MM.1S (cell line): ENCODE results near the gene HRG.

Experiments
- EZH2phosphoT487 ChIP-seq: fragments of 300-600 bp; sonication (generic); IDR thresholded peaks from 2 replicates; pipeline ENCODE4 v1.6.1; 2018; ENCODE audit warnings: antibody characterized with exemption, low read length
- TF ChIP-seq, protein P1 (sequence below): fragments of 300-600 bp; sonication (generic); IDR thresholded peaks from 2 replicates; pipeline ENCODE4 v1.5.1; 2016; ENCODE audit warnings: antibody characterized with exemption, low read length, mixed read lengths

GRCh38 chr3:186644683-186645082 lies 21.1 kb upstream of the HRG start:
- TF ChIP-seq EZH2phosphoT487, result no peak
- TF ChIP-seq, protein P1, sequence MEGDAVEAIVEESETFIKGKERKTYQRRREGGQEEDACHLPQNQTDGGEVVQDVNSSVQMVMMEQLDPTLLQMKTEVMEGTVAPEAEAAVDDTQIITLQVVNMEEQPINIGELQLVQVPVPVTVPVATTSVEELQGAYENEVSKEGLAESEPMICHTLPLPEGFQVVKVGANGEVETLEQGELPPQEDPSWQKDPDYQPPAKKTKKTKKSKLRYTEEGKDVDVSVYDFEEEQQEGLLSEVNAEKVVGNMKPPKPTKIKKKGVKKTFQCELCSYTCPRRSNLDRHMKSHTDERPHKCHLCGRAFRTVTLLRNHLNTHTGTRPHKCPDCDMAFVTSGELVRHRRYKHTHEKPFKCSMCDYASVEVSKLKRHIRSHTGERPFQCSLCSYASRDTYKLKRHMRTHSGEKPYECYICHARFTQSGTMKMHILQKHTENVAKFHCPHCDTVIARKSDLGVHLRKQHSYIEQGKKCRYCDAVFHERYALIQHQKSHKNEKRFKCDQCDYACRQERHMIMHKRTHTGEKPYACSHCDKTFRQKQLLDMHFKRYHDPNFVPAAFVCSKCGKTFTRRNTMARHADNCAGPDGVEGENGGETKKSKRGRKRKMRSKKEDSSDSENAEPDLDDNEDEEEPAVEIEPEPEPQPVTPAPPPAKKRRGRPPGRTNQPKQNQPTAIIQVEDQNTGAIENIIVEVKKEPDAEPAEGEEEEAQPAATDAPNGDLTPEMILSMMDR, result no peak
